H9 (cell line): ENCODE data around the gene LPCAT2. TPM values are rescaled to one million over a fixed set of nuclear protein-coding genes. Genes with fewer than 3 reads are reported as not detected.

Experiments
- DNase-seq: peaks from one replicate; pipeline ENCODE4 v3.0.0-alpha.2; 2017
- H2AFZ ChIP-seq: one replicate; pipeline ENCODE4 v1.6.1; 2013; ENCODE audit warnings: mild to moderate bottlenecking, low read length, control low read depth, moderate library complexity
- H2AK5ac ChIP-seq: 2 replicates; pipeline ENCODE4 v1.6.1; 2013; ENCODE audit warnings: low read length, control low read depth, mixed read lengths; ENCODE audit not compliant: insufficient read length
- H2BK120ac ChIP-seq: one replicate; pipeline ENCODE4 v1.6.1; 2013; ENCODE audit warnings: low read depth, mild to moderate bottlenecking, low read length, control low read depth, inconsistent platforms; ENCODE audit not compliant: poor library complexity, severe bottlenecking
- H2BK12ac ChIP-seq: 2 replicates; pipeline ENCODE4 v1.6.1; 2013; ENCODE audit warnings: low read length, control low read depth, mixed read lengths, low read depth; ENCODE audit not compliant: insufficient read length
- H2BK15ac ChIP-seq: 2 replicates; pipeline ENCODE4 v1.6.1; 2013; ENCODE audit warnings: low read depth, low read length, control low read depth
- H2BK20ac ChIP-seq: one replicate; pipeline ENCODE4 v1.6.1; 2013; ENCODE audit warnings: low read depth, mild to moderate bottlenecking, low read length, control low read depth, inconsistent platforms; ENCODE audit not compliant: poor library complexity, severe bottlenecking
- H2BK5ac ChIP-seq: 2 replicates; pipeline ENCODE4 v1.6.1; 2013; ENCODE audit warnings: low read length, control low read depth, mixed read lengths; ENCODE audit not compliant: insufficient read length
- H3K14ac ChIP-seq: 2 replicates; pipeline ENCODE4 v1.6.1; 2013; ENCODE audit warnings: low read length, control low read depth; ENCODE audit not compliant: insufficient read depth
- H3K18ac ChIP-seq: 2 replicates; pipeline ENCODE4 v1.6.1; 2013; ENCODE audit warnings: low read depth, mild to moderate bottlenecking, mixed read lengths, low read length, control low read depth; ENCODE audit not compliant: insufficient read length
- H3K23ac ChIP-seq: 2 replicates; pipeline ENCODE4 v1.6.1; 2013; ENCODE audit warnings: low read length, control low read depth, mixed read lengths, low read depth; ENCODE audit not compliant: insufficient read length
- H3K23me2 ChIP-seq: 2 replicates; pipeline ENCODE4 v1.6.1; 2013; ENCODE audit warnings: low read depth, mild to moderate bottlenecking, mixed read lengths, low read length, control low read depth; ENCODE audit not compliant: insufficient read length, poor library complexity, severe bottlenecking
- H3K27ac ChIP-seq: 2 replicates; pipeline ENCODE4 v1.5.1; 2013; ENCODE audit warnings: low read length, control low read depth, mixed read lengths, low read depth; ENCODE audit not compliant: insufficient read length
- H3K27me3 ChIP-seq: 2 replicates; pipeline ENCODE4 v1.6.1; 2013; ENCODE audit warnings: low read length, control low read depth, inconsistent platforms; ENCODE audit not compliant: insufficient read depth
- H3K4ac ChIP-seq: 2 replicates; pipeline ENCODE4 v1.6.1; 2013; ENCODE audit warnings: low read depth, mild to moderate bottlenecking, control low read depth, inconsistent platforms, low read length, moderate library complexity
- H3K4me1 ChIP-seq: 2 replicates; pipeline ENCODE4 v1.6.1; 2013; ENCODE audit warnings: low read length, control low read depth, inconsistent platforms; ENCODE audit not compliant: insufficient read depth
- H3K4me2 ChIP-seq: 2 replicates; pipeline ENCODE4 v1.6.1; 2013; ENCODE audit warnings: low read length, control low read depth, mixed read lengths; ENCODE audit not compliant: insufficient read length, insufficient read depth
- H3K56ac ChIP-seq: 2 replicates; pipeline ENCODE4 v1.6.1; 2013; ENCODE audit warnings: low read depth, mild to moderate bottlenecking, mixed read lengths, low read length, control low read depth; ENCODE audit not compliant: insufficient read length
- H3K79me1 ChIP-seq: 2 replicates; pipeline ENCODE4 v1.6.1; 2013; ENCODE audit warnings: low read depth, mild to moderate bottlenecking, moderate library complexity, low read length, control low read depth, inconsistent platforms; ENCODE audit not compliant: insufficient read depth, poor library complexity, severe bottlenecking
- H3K79me2 ChIP-seq: 2 replicates; pipeline ENCODE4 v1.6.1; 2013; ENCODE audit warnings: low read length, control low read depth, inconsistent platforms; ENCODE audit not compliant: insufficient read depth
- H3K9ac ChIP-seq: 2 replicates; pipeline ENCODE4 v1.6.1; 2013; ENCODE audit warnings: low read length, control low read depth, mixed read lengths; ENCODE audit not compliant: insufficient read length; ENCODE audit errors: extremely low read depth
- H3K9me3 ChIP-seq: one replicate; pipeline ENCODE4 v1.6.1; 2013; ENCODE audit warnings: low read depth, low read length, inconsistent platforms; ENCODE audit not compliant: control insufficient read depth
- H3T11ph ChIP-seq: one replicate; pipeline ENCODE4 v1.6.1; 2013; ENCODE audit warnings: mild to moderate bottlenecking, low read length, control low read depth, inconsistent platforms
- H4K20me1 ChIP-seq: one replicate; pipeline ENCODE4 v1.6.1; 2013; ENCODE audit not compliant: control insufficient read depth, insufficient read length, insufficient read depth
- H4K5ac ChIP-seq: 2 replicates; pipeline ENCODE4 v1.6.1; 2013; ENCODE audit warnings: low read depth, mild to moderate bottlenecking, mixed read lengths, low read length, control low read depth; ENCODE audit not compliant: insufficient read length
- H4K8ac ChIP-seq: replicated peaks from 2 replicates; pipeline ENCODE4 v1.6.1; 2013; ENCODE audit warnings: low read length, control low read depth, mixed read lengths, low read depth; ENCODE audit not compliant: insufficient read length
- H4K91ac ChIP-seq: 2 replicates; pipeline ENCODE4 v1.6.1; 2013; ENCODE audit warnings: low read depth, mild to moderate bottlenecking, moderate library complexity, mixed read lengths, low read length, control low read depth; ENCODE audit not compliant: insufficient read length
- H3K27ac Mint-ChIP-seq, 3 experiments: 2 replicates in 2 of 3; 3 replicates in 1 of 3; pipeline ENCODE4 v1.8.0; 2020 to 2021; ENCODE audit warnings: mixed read lengths in 3 of 3, mild to moderate bottlenecking in 1 of 3, moderate library complexity in 1 of 3
- H3K27me3 Mint-ChIP-seq: 2 replicates; pipeline ENCODE4 v1.8.0; 2021; ENCODE audit warnings: low read depth, mild to moderate bottlenecking, moderate library complexity, mixed read lengths
- H3K36me3 Mint-ChIP-seq, 3 experiments: 2 replicates in 2 of 3; 3 replicates in 1 of 3; pipeline ENCODE4 v1.8.0; 2020 to 2021; ENCODE audit warnings: low read depth in 3 of 3, mixed read lengths in 3 of 3; ENCODE audit not compliant: insufficient read depth in 1 of 3
- H3K4me1 Mint-ChIP-seq, 2 experiments: 2 replicates each; pipeline ENCODE4 v1.8.0; 2020; ENCODE audit warnings: mixed read lengths in 2 of 2
- H3K4me3 Mint-ChIP-seq, 2 experiments: 2 replicates in 1 of 2; 3 replicates in 1 of 2; pipeline ENCODE4 v1.8.0; 2020 to 2021; ENCODE audit warnings: mild to moderate bottlenecking in 2 of 2, mixed read lengths in 2 of 2, moderate library complexity in 1 of 2
- H3K9me3 Mint-ChIP-seq, 2 experiments: 2 replicates in 1 of 2; 3 replicates in 1 of 2; pipeline ENCODE4 v1.8.0; 2020; ENCODE audit warnings: mild to moderate bottlenecking in 2 of 2, mixed read lengths in 2 of 2, moderate library complexity in 1 of 2
- WGBS: extraction: QIAGEN DNeasy Blood & Tissue Kit; methylation state at CpG from one replicate; pipeline ENCODE4 v1.1.7; 2013; ENCODE audit warnings: missing lambda C conversion rate, low lambda C conversion rate, mixed read lengths; ENCODE audit not compliant: insufficient read length; ENCODE audit errors: extremely low coverage; 5-methylcytosine and 5-hydroxymethylcytosine counted together
- total RNA-seq: library from RNA; stranded (reverse); gene quantifications from 2 replicates; pipeline ENCODE4 v1.2.1, GENCODE V29; 2021
- TF ChIP-seq, protein P1 (sequence below): fragments of 200-600 bp; sonication (generic); conservative IDR thresholded peaks from 3 replicates; pipeline ENCODE4 v1.8.0; 2021; ENCODE audit warnings: antibody characterized with exemption, mild to moderate bottlenecking

LPCAT2 gene
- total RNA-seq, 1 experiment from 2014 or later = 2.8 TPM

DNA sequence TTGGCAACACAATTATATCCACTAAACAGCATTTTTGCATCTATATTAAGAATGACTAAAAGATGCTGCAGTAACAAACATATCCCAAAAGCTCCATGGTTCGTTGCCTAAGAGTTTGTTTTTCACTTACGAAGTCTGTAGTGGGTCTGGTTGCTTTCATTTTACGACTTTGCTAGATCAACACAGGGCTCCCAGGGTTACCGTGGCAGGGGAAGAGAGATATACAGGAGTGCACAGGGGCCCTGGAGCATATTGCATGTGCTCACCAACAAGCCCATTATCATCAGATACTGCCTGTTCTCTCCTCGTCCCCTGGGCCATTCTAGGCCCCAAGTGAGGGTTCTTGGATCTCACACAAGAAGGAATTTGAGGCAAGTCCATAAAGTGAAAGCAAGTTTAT lies 33.0 kb upstream of the LPCAT2 start:
- H3T11ph ChIP-seq = no peak overlapping the region
- peaks cover 26% of the 10 kb centered on the region for H3K27me3 ChIP-seq
- no peaks in the 10 kb centered on the region for H3K9me3 ChIP-seq
- DNase-seq = no peak
- H2AK5ac ChIP-seq = no peak overlapping the region
- H3K27ac ChIP-seq = no peak overlapping the region
- no peak overlapping the region for H3K23ac ChIP-seq
- H3K4ac ChIP-seq = no peak overlapping the region
- Mint-ChIP-seq H3K27me3 (peaks cover 93% of the 10 kb centered on the region), H3K36me3 (no peaks in the 10 kb centered on the region; a peak in 1 of 7 replicates), H3K4me3 (no peak overlapping the region), H3K4me1 (peaks cover 41% of the 10 kb centered on the region in 2 experiments), H3K9me3 (peaks cover 0 to 2% of the 10 kb centered on the region in 2 experiments; a peak in 2 of 5 replicates), H3K27ac (no peak overlapping the region)
- H4K91ac ChIP-seq = no peak overlapping the region
- H4K8ac ChIP-seq = no peak overlapping the region
- no peak overlapping the region for H3K56ac ChIP-seq
- H2BK20ac ChIP-seq = no peak overlapping the region
- no peaks in the 10 kb centered on the region for H3K79me2 ChIP-seq
- no peak overlapping the region for H3K4me2 ChIP-seq
- no peak overlapping the region for H2BK120ac ChIP-seq
- no peaks in the 10 kb centered on the region for H3K79me1 ChIP-seq
- TF ChIP-seq, protein P1, sequence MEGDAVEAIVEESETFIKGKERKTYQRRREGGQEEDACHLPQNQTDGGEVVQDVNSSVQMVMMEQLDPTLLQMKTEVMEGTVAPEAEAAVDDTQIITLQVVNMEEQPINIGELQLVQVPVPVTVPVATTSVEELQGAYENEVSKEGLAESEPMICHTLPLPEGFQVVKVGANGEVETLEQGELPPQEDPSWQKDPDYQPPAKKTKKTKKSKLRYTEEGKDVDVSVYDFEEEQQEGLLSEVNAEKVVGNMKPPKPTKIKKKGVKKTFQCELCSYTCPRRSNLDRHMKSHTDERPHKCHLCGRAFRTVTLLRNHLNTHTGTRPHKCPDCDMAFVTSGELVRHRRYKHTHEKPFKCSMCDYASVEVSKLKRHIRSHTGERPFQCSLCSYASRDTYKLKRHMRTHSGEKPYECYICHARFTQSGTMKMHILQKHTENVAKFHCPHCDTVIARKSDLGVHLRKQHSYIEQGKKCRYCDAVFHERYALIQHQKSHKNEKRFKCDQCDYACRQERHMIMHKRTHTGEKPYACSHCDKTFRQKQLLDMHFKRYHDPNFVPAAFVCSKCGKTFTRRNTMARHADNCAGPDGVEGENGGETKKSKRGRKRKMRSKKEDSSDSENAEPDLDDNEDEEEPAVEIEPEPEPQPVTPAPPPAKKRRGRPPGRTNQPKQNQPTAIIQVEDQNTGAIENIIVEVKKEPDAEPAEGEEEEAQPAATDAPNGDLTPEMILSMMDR = no peak
- WGBS = no CpG with 5 or more reads among the region's 5 CpGs
- no peaks in the 10 kb centered on the region for H4K20me1 ChIP-seq
- no peak overlapping the region for H2BK5ac ChIP-seq
- peaks cover 20% of the 10 kb centered on the region for H3K23me2 ChIP-seq
- no peak overlapping the region for H2AFZ ChIP-seq
- H3K4me1 ChIP-seq = no peaks in the 10 kb centered on the region; the same call in 1 of the 2 replicates
- H4K5ac ChIP-seq = no peak overlapping the region
- H2BK15ac ChIP-seq = no peak overlapping the region
- H2BK12ac ChIP-seq = no peak overlapping the region
- no peak overlapping the region for H3K9ac ChIP-seq
- no peak overlapping the region for H3K14ac ChIP-seq
- H3K18ac ChIP-seq = no peak overlapping the region
